ENCODE measurements around the gene TSHR. TPM values are rescaled to one million over a fixed set of nuclear protein-coding genes. Genes with fewer than 3 reads are reported as not detected.

TSHR gene
- total RNA-seq, 4 donors from 2014 or later: 0.99 to 1.8 (median 1.1) TPM; not detected in 1

GRCh38 chr14:80956102-80956501 is 681 bp downstream of the TSHR start:
- DNase-seq (ENCODE audit: low spot score in 2 of 2): no peak
- TF ChIP-seq, protein P1, sequence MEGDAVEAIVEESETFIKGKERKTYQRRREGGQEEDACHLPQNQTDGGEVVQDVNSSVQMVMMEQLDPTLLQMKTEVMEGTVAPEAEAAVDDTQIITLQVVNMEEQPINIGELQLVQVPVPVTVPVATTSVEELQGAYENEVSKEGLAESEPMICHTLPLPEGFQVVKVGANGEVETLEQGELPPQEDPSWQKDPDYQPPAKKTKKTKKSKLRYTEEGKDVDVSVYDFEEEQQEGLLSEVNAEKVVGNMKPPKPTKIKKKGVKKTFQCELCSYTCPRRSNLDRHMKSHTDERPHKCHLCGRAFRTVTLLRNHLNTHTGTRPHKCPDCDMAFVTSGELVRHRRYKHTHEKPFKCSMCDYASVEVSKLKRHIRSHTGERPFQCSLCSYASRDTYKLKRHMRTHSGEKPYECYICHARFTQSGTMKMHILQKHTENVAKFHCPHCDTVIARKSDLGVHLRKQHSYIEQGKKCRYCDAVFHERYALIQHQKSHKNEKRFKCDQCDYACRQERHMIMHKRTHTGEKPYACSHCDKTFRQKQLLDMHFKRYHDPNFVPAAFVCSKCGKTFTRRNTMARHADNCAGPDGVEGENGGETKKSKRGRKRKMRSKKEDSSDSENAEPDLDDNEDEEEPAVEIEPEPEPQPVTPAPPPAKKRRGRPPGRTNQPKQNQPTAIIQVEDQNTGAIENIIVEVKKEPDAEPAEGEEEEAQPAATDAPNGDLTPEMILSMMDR (IDR thresholded peaks at IDR 0.05): no peak
- TF ChIP-seq POLR2A (IDR thresholded peaks at IDR 0.05): no peak
- no peak overlapping the region for H3K4me3 ChIP-seq (ENCODE audit: low read depth, poor library complexity, severe bottlenecking)
- 80 to 82% methylated on average over 2 of the region's 2 CpGs for WGBS, 2 donors
- intact Hi-C loops (cut with DNase I; ENCODE audit: low total_unique reads): no loop called here

DNA sequence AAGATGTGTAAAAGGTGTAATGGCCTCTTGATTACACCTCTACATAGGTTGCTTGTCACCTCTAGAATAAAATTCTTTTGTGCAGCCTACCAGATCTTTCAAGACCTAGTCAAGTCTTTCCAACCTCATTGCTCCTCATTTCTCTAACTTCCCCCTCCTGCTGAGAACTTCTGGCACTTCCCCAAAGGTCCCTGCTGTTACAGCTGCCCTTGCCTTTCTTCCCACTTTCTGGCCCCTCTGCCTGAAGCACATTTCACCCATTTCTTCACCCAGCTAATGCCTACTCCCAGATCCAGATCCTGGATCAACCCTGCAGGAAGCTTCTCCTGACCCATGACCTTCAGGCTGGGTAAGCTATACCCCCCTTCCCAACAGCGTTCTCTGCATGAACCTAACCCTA is 1.5 kb downstream of the TSHR start:
- WGBS, 2 donors: 86 to 90% methylated on average over 1 of the region's 1 CpG
- no peak overlapping the region for H3K4me3 ChIP-seq (ENCODE audit: low read depth, poor library complexity, severe bottlenecking)
- DNase-seq (ENCODE audit: low spot score in 2 of 2): no peak
- intact Hi-C loops (cut with DNase I; ENCODE audit: low total_unique reads): no loop called here
- TF ChIP-seq POLR2A (IDR thresholded peaks at IDR 0.05): no peak
- TF ChIP-seq, protein P1 (IDR thresholded peaks at IDR 0.05): no peak

DNA sequence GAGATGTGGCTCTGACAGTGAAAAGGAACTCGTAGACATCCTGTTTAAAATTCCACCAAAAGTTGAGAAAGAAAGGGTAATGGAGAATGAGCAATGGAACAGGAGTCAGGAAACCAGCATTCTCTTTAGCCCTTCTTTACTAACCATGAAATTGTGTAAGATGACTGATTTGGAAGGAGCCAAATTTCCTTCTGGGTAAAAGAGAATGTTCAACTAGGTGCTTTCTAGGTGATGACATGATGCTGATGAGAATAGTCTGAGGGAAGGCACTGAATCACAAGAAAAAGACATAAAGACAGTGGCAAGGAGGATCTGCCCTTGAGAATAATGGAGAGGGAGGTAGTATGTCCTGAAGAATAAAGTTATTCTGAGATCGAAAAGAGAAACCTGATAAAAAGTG is 2.2 kb downstream of the TSHR start:
- TF ChIP-seq, protein P1 (IDR thresholded peaks at IDR 0.05): no peak
- no peak for TF ChIP-seq POLR2A (IDR thresholded peaks at IDR 0.05)
- 86 to 95% methylated on average over 2 of the region's 2 CpGs for WGBS, 2 donors
- intact Hi-C loops (cut with DNase I; ENCODE audit: low total_unique reads): no loop called here

DNA sequence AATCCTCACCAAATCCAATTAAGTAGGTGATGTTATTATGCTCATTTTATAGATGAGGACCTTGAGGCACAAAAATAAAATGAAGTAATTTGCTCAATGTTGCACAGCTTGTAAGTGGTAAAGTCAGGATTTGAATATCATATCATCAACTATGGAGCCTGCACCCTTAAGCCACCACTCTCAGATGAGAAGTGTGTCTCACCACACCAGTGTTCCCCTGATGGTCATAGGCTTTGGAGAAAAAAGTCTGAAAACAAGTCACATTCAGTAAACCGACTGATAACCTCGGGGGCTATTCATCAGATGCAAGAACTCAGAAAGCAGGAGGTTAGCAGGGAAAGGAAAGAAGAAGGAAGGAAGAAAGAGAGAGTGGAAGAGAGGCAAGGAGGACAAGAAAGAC is 2.8 kb downstream of the TSHR start:
- no peak overlapping the region for H3K4me3 ChIP-seq (ENCODE audit: low read depth, poor library complexity, severe bottlenecking)
- DNase-seq (ENCODE audit: low spot score in 2 of 2): no peak
- no peak for TF ChIP-seq POLR2A (IDR thresholded peaks at IDR 0.05)
- TF ChIP-seq, protein P1 (IDR thresholded peaks at IDR 0.05): no peak
- WGBS, 2 donors: 79 to 92% methylated on average over 2 of the region's 2 CpGs
- intact Hi-C loops (cut with DNase I; ENCODE audit: low total_unique reads): no loop called here

More for the DNA sequence above, 2.2 kb downstream of the TSHR start:
- H3K4me3 ChIP-seq (ENCODE audit: low read depth, poor library complexity, severe bottlenecking): no peak overlapping the region
- no peak for DNase-seq (ENCODE audit: low spot score in 2 of 2)

- 81 to 93% methylated on average over 3 of the region's 3 CpGs for WGBS, 2 donors
- no peak for DNase-seq (ENCODE audit: low spot score in 2 of 2)
- intact Hi-C loops (cut with DNase I; ENCODE audit: low total_unique reads): no loop called here
- TF ChIP-seq, protein P1 (IDR thresholded peaks at IDR 0.05): no peak
- TF ChIP-seq POLR2A (IDR thresholded peaks at IDR 0.05): no peak
- H3K4me3 ChIP-seq (ENCODE audit: low read depth, poor library complexity, severe bottlenecking): no peak overlapping the region
Observed at GRCh38 chr14:80958939-80959338, 3.5 kb downstream of the TSHR start.

- intact Hi-C loops (cut with DNase I; ENCODE audit: low total_unique reads): no loop called here
- no peak overlapping the region for H3K4me3 ChIP-seq (ENCODE audit: low read depth, poor library complexity, severe bottlenecking)
- WGBS, 2 donors: 60 to 63% methylated on average over 4 of the region's 4 CpGs
- TF ChIP-seq, protein P1 (IDR thresholded peaks at IDR 0.05): no peak
- TF ChIP-seq POLR2A (IDR thresholded peaks at IDR 0.05): no peak
- DNase-seq (ENCODE audit: low spot score in 2 of 2): no peak
Observed at GRCh38 chr14:80959496-80959895, 4.1 kb downstream of the TSHR start.
